SK-N-SH (cell line): ENCODE results near the gene TGM2. TPM values are rescaled to one million over a fixed set of nuclear protein-coding genes. Genes with fewer than 3 reads are reported as not detected.

Source experiments
- CTCF ChIA-PET: fragments of 300-600, 350-600 bp; formaldehyde crosslinking; extraction: SDS; loops from one replicate; lab custom pipeline; 2021; lab: Yijun Ruan, JAX
- POLR2A ChIA-PET: fragments of 350-600 bp; sonication (Branson Sonifier 250); formaldehyde crosslinking; extraction: SDS; loops from one replicate; lab custom pipeline; 2020; ENCODE audit warnings: antibody characterized with exemption, inconsistent platforms; lab: Yijun Ruan, JAX
- DNase-seq: peaks from one replicate; pipeline ENCODE4 v3.0.0; 2012
- H2AFZ ChIP-seq: fragments of 200-600 bp; sonication (generic); 2 replicates; pipeline ENCODE4 v1.8.1; 2016; ENCODE audit warnings: antibody characterized with exemption, mild to moderate bottlenecking, low read depth
- H3F3A ChIP-seq: fragments of 200-600 bp; sonication (generic); replicated peaks from 2 replicates; pipeline ENCODE3; 2016; ENCODE audit warnings: antibody characterized with exemption, mild to moderate bottlenecking; ENCODE audit not compliant: insufficient read depth
- H3K27ac ChIP-seq, 2 experiments: fragments of 200-500 bp in 1 of 2; fragments of 200-600 bp in 1 of 2; sonication (Bioruptor generic) in 1 of 2; sonication (generic), shearing (Covaris generic) in 1 of 2; 2 replicates each; pipeline versions ENCODE4 v1.5.1 to v1.6.1; 2014 to 2016; ENCODE audit warnings: low read depth in 2 of 2, inconsistent platforms in 1 of 2, low read length in 1 of 2, mild to moderate bottlenecking in 1 of 2, mixed read lengths in 1 of 2
- H3K27me3 ChIP-seq: fragments of 200-600 bp; sonication (generic), shearing (Covaris generic); 2 replicates; pipeline ENCODE4 v1.6.1; 2016; ENCODE audit warnings: mixed run types; ENCODE audit not compliant: insufficient read depth
- H3K36me3 ChIP-seq, 2 experiments: fragments of 200-500 bp in 1 of 2; fragments of 200-600 bp in 1 of 2; sonication (Bioruptor generic) in 1 of 2; sonication (generic) in 1 of 2; replicated peaks in 1 of 2; 2 replicates each; pipeline versions ENCODE3 to v1.5.1; 2014 to 2016; ENCODE audit warnings: low read length in 1 of 2, mild to moderate bottlenecking in 1 of 2; ENCODE audit not compliant: insufficient read depth in 2 of 2, control insufficient read depth in 1 of 2
- H3K4me1 ChIP-seq, 2 experiments: fragments of 200-500 bp in 1 of 2; fragments of 200-600 bp in 1 of 2; sonication (Bioruptor generic) in 1 of 2; sonication (generic), shearing (Covaris generic) in 1 of 2; 2 replicates each; pipeline versions ENCODE4 v1.5.1 to v1.6.1; 2014 to 2016; ENCODE audit warnings: low read depth in 1 of 2, low read length in 1 of 2, mixed run types in 1 of 2; ENCODE audit not compliant: insufficient read depth in 2 of 2, control insufficient read depth in 1 of 2
- H3K4me2 ChIP-seq: fragments of 200-600 bp; sonication (generic), shearing (Covaris generic); 2 replicates; pipeline ENCODE4 v1.6.1; 2017; ENCODE audit warnings: mixed run types
- H3K4me3 ChIP-seq, 2 experiments: fragments of 200-500 bp in 1 of 2; fragments of 200-600 bp in 1 of 2; sonication (Bioruptor generic) in 1 of 2; sonication (generic), shearing (Covaris generic) in 1 of 2; 2 replicates each; pipeline versions ENCODE4 v1.5.1 to v1.8.1; 2014 to 2016; ENCODE audit warnings: low read depth in 2 of 2, inconsistent platforms in 1 of 2, low read length in 1 of 2, mild to moderate bottlenecking in 1 of 2, mixed read lengths in 1 of 2, moderate library complexity in 1 of 2
- H3K79me2 ChIP-seq: fragments of 200-600 bp; sonication (generic); 2 replicates; pipeline ENCODE4 v1.8.1; 2017; ENCODE audit warnings: mild to moderate bottlenecking; ENCODE audit not compliant: insufficient read depth
- H3K9ac ChIP-seq: fragments of 200-600 bp; sonication (generic); 2 replicates; pipeline ENCODE4 v1.6.1; 2017; ENCODE audit warnings: mixed run types
- H3K9me2 ChIP-seq: fragments of 200-600 bp; sonication (generic); 2 replicates; pipeline ENCODE4 v1.6.1; 2017; ENCODE audit warnings: mixed run types
- H3K9me3 ChIP-seq: fragments of 200-600 bp; sonication (generic); 2 replicates; pipeline ENCODE4 v1.6.1; 2017; ENCODE audit warnings: mixed run types, mild to moderate bottlenecking, moderate library complexity
- H4K20me1 ChIP-seq: fragments of 200-600 bp; sonication (generic); 2 replicates; pipeline ENCODE4 v1.6.1; 2017; ENCODE audit warnings: mild to moderate bottlenecking, mixed run types; ENCODE audit not compliant: insufficient read depth
- CHD2 ChIP-seq: fragments of 150-350 bp; IDR thresholded peaks from 2 replicates; pipeline ENCODE4 v1.6.1; 2018; ENCODE audit warnings: low read length; ENCODE audit not compliant: partially characterized antibody
- ELF1 ChIP-seq: IDR thresholded peaks from 2 replicates; pipeline ENCODE4 v1.4.0; 2012
- EP300 ChIP-seq, 2 experiments: IDR thresholded peaks; 2 replicates each; pipeline versions ENCODE4 v1.4.0 to v1.6.1; 2012; ENCODE audit warnings: borderline replicate concordance in 1 of 2, low read depth in 1 of 2, low read length in 1 of 2
- FOXJ3 ChIP-seq: sonication (generic); formaldehyde crosslinking; IDR thresholded peaks from 2 replicates; pipeline ENCODE4 v1.5.1; 2020; ENCODE audit warnings: mild to moderate bottlenecking, missing genetic modification reagents
- GABPA ChIP-seq: IDR thresholded peaks from 2 replicates; pipeline ENCODE4 v1.4.0; 2012; ENCODE audit warnings: low read depth, mild to moderate bottlenecking
- JUND ChIP-seq: IDR thresholded peaks from 2 replicates; pipeline ENCODE4 v1.4.0; 2012
- MEF2A ChIP-seq: IDR thresholded peaks from 2 replicates; pipeline ENCODE4 v1.4.0; 2012; ENCODE audit warnings: low read depth, borderline replicate concordance
- NFIC ChIP-seq: IDR thresholded peaks from 2 replicates; pipeline ENCODE4 v1.4.0; 2012; ENCODE audit warnings: borderline replicate concordance
- POLR2AphosphoS5 ChIP-seq: IDR thresholded peaks from 2 replicates; pipeline ENCODE4 v1.6.1; 2012; ENCODE audit warnings: low read depth, low read length
- RAD21 ChIP-seq: IDR thresholded peaks from 2 replicates; pipeline ENCODE4 v1.6.1; 2012; ENCODE audit warnings: mild to moderate bottlenecking, low read length
- RCOR1 ChIP-seq: fragments of 150-350 bp; IDR thresholded peaks from 2 replicates; pipeline ENCODE4 v1.6.1; 2017; ENCODE audit warnings: antibody characterized with exemption, low read length
- RXRA ChIP-seq: IDR thresholded peaks from 2 replicates; pipeline ENCODE4 v1.4.0; 2012; ENCODE audit warnings: low read depth, mild to moderate bottlenecking, borderline replicate concordance
- SIN3A ChIP-seq: IDR thresholded peaks from 2 replicates; pipeline ENCODE4 v1.6.1; 2012; ENCODE audit warnings: low read depth, mild to moderate bottlenecking, low read length, moderate library complexity, borderline replicate concordance
- TCF12 ChIP-seq: IDR thresholded peaks from 2 replicates; pipeline ENCODE4 v1.4.0; 2012
- WGBS: methylation state at CpG from one replicate; pipeline ENCODE4 v1.1.6; 2017; ENCODE audit warnings: low lambda C conversion rate; 5-methylcytosine and 5-hydroxymethylcytosine counted together
- polyA plus RNA-seq, 3 experiments: library from polyadenylated mRNA; depleted of rRNA; stranded (reverse); fragments of >200 nt; gene quantifications; 2 replicates each; pipeline ENCODE4 v1.2.3, GENCODE V29; 2012
- TF ChIP-seq, protein P1 (sequence below): IDR thresholded peaks from 2 replicates; pipeline ENCODE4; 2012
- TF ChIP-seq, protein P2 (sequence below): fragments of 200-600 bp; sonication (generic); IDR thresholded peaks from 2 replicates; pipeline ENCODE4 v1.6.1; 2017; ENCODE audit warnings: antibody characterized with exemption, mild to moderate bottlenecking, moderate library complexity
- TF ChIP-seq, protein P3 (sequence below): IDR thresholded peaks from 2 replicates; pipeline ENCODE4 v1.4.0; 2012; ENCODE audit warnings: low read depth, borderline replicate concordance
- TF ChIP-seq, protein P4 (sequence below): IDR thresholded peaks from 2 replicates; pipeline ENCODE4 v1.4.0; 2012; ENCODE audit warnings: low read depth, borderline replicate concordance

TGM2 gene
- polyA plus RNA-seq, 1 of the 3 experiments (the other 2 are of a cell fraction) = 676 TPM

DNA sequence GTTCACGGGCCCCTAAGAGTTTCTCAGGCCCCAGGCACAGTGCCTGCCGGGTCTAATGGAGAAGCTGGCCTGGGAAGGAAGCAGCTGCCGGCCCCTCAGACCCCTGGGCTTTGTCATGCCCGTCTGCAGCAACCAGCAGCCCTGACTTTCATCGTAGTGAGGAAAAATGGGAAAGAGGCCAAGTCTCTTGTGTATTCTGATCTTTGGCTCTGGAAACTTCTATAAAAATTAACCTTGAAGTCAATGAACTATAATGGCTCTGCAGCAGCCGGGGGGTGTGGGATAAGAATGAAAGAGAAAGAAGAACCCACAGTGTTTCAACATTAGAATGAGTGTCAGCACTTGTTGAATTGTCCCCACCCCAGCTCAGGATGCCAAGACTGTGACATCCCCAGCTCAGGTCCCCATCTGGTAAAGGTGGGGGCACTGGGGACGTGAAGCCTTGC lies 12.9 kb downstream of the TGM2 start:
- Histone ChIP-seq H3K9me3 (no peaks in the 10 kb centered on the region), H3K27me3 (no peaks in the 10 kb centered on the region), H3K4me2 (peak overlapping the region; percentile 51), H3K9me2 (no peaks in the 10 kb centered on the region), H3K36me3 (peaks cover 47 to 56% of the 10 kb centered on the region in 2 experiments), H3K4me1 (peaks cover 28 to 29% of the 10 kb centered on the region in 2 experiments), H3K79me2 (no peaks in the 10 kb centered on the region), H3K27ac (peak overlapping the region; percentile 86 to 98), H2AFZ (peak overlapping the region; percentile 15; the same call in 1 of the 2 replicates), H3F3A (peaks cover 64% of the 10 kb centered on the region), H3K4me3 (no peak overlapping the region), H4K20me1 (no peaks in the 10 kb centered on the region), H3K9ac (peak overlapping the region; percentile 46; the same call in 1 of the 2 replicates)
- peak in 1 of 2 experiments; percentile 88; a peak in 3 of 4 replicates for TF ChIP-seq EP300 (IDR thresholded peaks at IDR 0.05; ENCODE audit: borderline replicate concordance in 1 of 2, low read depth in 1 of 2, low read length in 1 of 2)
- TF ChIP-seq RAD21 = no peak
- peak; percentile 52; the same call in 1 of the 2 replicates for TF ChIP-seq NFIC
- 0 out of 2 replicates have a peak, but pooled peaks have one; percentile 47 for TF ChIP-seq RCOR1
- peak; percentile 32; the same call in 1 of the 2 replicates for TF ChIP-seq POLR2AphosphoS5
- TF ChIP-seq, protein P1, sequence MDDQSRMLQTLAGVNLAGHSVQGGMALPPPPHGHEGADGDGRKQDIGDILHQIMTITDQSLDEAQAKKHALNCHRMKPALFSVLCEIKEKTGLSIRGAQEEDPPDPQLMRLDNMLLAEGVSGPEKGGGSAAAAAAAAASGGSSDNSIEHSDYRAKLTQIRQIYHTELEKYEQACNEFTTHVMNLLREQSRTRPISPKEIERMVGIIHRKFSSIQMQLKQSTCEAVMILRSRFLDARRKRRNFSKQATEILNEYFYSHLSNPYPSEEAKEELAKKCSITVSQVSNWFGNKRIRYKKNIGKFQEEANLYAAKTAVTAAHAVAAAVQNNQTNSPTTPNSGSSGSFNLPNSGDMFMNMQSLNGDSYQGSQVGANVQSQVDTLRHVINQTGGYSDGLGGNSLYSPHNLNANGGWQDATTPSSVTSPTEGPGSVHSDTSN = 0 out of 2 replicates have a peak, but pooled peaks have one; percentile 12
- TF ChIP-seq SIN3A = no peak
- peak; percentile 77 for TF ChIP-seq TCF12
- peak; percentile 61 for TF ChIP-seq CHD2
- TF ChIP-seq FOXJ3 (CRISPR knock-in tag) = no peak
- POLR2A ChIA-PET = interaction anchor here (1.0 to 1.4 kb wide), 3 partner anchors 12 to 43 kb away, joined by 4 to 6 read pairs (median 5); no protein-coding TSS in a partner anchor
- 7% methylated on average over 7 of the region's 7 CpGs for WGBS
- CTCF ChIA-PET = interaction anchor here (0.6 to 3.3 kb wide), 10 partner anchors 9 to 588 kb away, joined by 3 to 27 read pairs (median 6); partner anchors contain the start of gene TGM2
- DNase-seq = peak; percentile 91

DNA sequence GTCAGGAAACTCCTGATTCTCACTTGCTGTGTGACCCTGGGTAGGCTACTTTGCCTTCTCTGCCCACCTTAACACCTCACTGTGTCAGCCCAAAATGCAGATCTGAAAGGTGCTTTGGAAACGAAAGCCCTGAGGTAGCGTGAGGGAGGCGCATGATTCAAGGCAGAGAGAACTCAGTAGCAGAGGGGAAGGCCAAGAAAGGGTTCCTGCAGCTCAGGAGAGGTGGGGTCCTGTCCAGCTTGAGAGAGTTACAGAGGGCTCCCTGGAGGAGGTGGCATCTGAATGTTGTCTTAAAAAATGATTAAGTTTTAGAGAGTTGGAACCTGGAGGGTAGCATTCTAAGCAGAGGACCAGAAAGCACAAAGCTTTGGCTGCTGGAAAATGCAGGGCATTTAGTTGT lies 13.6 kb downstream of the TGM2 start:
- no peaks in the 10 kb centered on the region for H3K79me2 ChIP-seq
- no peak for DNase-seq
- H3K9me2 ChIP-seq = no peaks in the 10 kb centered on the region
- peaks cover 27% of the 10 kb centered on the region in 2 experiments for H3K4me1 ChIP-seq
- H4K20me1 ChIP-seq = no peaks in the 10 kb centered on the region
- H3K27ac ChIP-seq = peak overlapping the region; percentile 86 to 98
- TF ChIP-seq JUND = no peak
- TF ChIP-seq, protein P2, sequence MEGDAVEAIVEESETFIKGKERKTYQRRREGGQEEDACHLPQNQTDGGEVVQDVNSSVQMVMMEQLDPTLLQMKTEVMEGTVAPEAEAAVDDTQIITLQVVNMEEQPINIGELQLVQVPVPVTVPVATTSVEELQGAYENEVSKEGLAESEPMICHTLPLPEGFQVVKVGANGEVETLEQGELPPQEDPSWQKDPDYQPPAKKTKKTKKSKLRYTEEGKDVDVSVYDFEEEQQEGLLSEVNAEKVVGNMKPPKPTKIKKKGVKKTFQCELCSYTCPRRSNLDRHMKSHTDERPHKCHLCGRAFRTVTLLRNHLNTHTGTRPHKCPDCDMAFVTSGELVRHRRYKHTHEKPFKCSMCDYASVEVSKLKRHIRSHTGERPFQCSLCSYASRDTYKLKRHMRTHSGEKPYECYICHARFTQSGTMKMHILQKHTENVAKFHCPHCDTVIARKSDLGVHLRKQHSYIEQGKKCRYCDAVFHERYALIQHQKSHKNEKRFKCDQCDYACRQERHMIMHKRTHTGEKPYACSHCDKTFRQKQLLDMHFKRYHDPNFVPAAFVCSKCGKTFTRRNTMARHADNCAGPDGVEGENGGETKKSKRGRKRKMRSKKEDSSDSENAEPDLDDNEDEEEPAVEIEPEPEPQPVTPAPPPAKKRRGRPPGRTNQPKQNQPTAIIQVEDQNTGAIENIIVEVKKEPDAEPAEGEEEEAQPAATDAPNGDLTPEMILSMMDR = no peak
- TF ChIP-seq, protein P3, sequence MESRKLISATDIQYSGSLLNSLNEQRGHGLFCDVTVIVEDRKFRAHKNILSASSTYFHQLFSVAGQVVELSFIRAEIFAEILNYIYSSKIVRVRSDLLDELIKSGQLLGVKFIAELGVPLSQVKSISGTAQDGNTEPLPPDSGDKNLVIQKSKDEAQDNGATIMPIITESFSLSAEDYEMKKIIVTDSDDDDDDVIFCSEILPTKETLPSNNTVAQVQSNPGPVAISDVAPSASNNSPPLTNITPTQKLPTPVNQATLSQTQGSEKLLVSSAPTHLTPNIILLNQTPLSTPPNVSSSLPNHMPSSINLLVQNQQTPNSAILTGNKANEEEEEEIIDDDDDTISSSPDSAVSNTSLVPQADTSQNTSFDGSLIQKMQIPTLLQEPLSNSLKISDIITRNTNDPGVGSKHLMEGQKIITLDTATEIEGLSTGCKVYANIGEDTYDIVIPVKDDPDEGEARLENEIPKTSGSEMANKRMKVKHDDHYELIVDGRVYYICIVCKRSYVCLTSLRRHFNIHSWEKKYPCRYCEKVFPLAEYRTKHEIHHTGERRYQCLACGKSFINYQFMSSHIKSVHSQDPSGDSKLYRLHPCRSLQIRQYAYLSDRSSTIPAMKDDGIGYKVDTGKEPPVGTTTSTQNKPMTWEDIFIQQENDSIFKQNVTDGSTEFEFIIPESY = no peak
- TF ChIP-seq MEF2A = no peak
- no peak for TF ChIP-seq GABPA
- TF ChIP-seq ELF1 = no peak
- TF ChIP-seq RAD21 = no peak
- no peak for TF ChIP-seq RXRA
- TF ChIP-seq, protein P1 = no peak
- TF ChIP-seq, protein P4, sequence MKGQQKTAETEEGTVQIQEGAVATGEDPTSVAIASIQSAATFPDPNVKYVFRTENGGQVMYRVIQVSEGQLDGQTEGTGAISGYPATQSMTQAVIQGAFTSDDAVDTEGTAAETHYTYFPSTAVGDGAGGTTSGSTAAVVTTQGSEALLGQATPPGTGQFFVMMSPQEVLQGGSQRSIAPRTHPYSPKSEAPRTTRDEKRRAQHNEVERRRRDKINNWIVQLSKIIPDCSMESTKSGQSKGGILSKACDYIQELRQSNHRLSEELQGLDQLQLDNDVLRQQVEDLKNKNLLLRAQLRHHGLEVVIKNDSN = no peak
- no peak for TF ChIP-seq NFIC
- peak overlapping the region; percentile 51; the same call in 1 of the 2 replicates for H3K4me2 ChIP-seq
- H2AFZ ChIP-seq = no peak overlapping the region
- H3K27me3 ChIP-seq = no peaks in the 10 kb centered on the region
- H3K4me3 ChIP-seq = no peak overlapping the region
- peaks cover 51 to 53% of the 10 kb centered on the region in 2 experiments for H3K36me3 ChIP-seq
- H3K9me3 ChIP-seq = no peaks in the 10 kb centered on the region
- peaks cover 66% of the 10 kb centered on the region for H3F3A ChIP-seq
- CTCF ChIA-PET = interaction anchor here (0.9 to 3.3 kb wide), 8 partner anchors 11 to 587 kb away, joined by 3 to 27 read pairs (median 8); partner anchors contain the start of gene TGM2
- peak overlapping the region; percentile 46; the same call in 1 of the 2 replicates for H3K9ac ChIP-seq
- WGBS = 96% methylated on average over 3 of the region's 3 CpGs
- POLR2A ChIA-PET = interaction anchor here (0.8 to 1.4 kb wide), 3 partner anchors 10 to 42 kb away, joined by 3 to 6 read pairs (median 4); no protein-coding TSS in a partner anchor
